NCI-H82 treated with DMSO at 0.1 percent for 48 hours (cell line): ENCODE data around the gene MUC4.
A peak's percentile ranks its signal among the peaks of the same experiment; 100 is the strongest.
"Not testable (repeated sequence)": the region's sequence is repeated elsewhere in the genome, so short reads cannot be mapped to it uniquely, and the experiment has no call there.

Source experiments
- DNase-seq: peaks from one replicate; lab custom pipeline; 2025; ENCODE audit not compliant: unreplicated experiment; lab: John Stamatoyannopoulos, UW

Gene MUC4

DNA sequence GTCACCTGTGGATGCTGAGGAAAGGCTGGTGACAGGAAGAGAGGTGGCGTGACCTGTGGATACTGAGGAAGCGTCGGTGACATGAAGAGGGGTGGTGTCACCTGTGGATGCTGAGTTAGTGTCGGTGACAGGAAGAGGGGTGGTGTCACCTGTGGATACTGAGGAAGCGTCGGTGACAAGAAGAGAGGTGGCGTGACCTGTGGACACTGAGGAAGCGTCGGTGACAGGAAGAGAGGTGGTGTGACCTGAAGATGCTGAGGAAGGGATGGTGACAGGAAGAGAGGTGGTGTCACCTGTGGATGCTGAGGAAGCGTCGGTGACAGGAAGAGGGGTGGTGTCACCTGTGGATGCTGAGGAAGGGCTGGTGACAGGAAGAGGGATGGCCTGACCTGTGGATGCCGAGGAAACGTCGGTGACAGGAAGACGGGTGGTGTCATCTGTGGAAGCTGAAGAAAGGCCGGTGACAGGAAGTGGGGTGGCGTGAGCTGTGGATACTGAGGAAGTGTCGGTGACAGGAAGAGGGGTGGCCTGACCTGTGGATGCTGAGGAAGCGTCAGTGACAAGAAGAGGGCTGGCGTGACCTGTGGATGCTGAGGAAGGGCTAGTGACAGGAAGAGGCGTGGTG is 25.8 kb downstream of the MUC4 start:
- not testable (repeated sequence) for DNase-seq

DNA sequence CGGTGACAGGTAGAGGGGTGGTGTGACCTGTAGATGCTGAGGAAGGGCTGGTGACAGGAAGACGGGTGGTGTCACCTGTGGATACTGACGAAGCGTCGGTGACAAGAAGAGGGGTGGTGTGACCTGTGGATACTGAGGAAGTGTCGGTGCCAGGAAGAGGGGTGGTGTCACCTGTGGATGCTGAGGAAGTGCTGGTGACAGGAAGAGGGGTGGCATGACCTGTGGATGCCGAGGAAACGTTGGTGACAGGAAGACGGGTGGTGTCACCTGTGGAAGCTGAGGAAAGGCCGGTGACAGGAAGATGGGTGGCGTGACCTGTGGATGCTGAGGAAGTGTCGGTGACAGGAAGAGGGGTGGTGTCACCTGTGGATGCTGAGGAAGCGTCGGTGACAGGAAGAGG is 27.7 kb downstream of the MUC4 start:
- not testable (repeated sequence) for DNase-seq

DNA sequence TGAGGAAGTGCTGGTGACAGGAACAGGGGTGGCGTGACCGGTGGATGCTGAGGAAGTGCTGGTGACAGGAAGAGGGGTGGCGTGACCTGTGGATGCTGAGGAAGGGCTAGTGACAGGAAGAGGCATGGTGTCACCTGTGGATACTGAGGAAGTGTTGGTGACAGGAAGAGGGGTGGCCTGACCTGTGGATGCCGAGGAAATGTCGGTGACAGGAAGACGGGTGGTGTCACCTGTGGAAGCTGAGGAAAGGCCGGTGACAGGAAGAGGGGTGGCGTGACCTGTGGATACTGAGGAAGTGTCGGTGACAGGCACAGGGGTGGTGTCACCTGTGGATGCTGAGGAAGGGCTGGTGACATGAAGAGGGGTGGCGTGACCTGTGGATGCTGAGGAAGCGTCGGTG is 30.5 kb downstream of the MUC4 start:
- DNase-seq = not testable (repeated sequence)

DNA sequence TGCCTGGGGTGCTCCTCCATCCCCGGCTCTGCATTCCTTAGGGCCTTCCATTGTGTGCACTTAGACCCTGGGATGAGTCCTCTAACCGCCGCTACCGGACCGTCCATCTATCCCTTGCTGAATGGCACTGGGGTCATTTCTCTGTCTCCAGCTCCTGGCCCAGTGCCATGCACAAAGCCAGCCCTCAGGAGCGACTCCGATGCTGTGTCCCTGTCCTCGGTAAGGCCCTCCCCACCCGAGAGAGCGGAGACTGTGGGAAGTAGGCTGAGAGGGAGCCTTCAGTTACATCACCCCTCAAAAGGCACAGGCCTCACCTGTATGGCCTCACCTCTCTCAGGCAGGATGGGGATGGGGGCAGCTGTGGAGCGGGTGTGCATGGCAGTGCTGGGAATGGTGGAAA is 33.8 kb downstream of the MUC4 start:
- DNase-seq = no peak

DNA sequence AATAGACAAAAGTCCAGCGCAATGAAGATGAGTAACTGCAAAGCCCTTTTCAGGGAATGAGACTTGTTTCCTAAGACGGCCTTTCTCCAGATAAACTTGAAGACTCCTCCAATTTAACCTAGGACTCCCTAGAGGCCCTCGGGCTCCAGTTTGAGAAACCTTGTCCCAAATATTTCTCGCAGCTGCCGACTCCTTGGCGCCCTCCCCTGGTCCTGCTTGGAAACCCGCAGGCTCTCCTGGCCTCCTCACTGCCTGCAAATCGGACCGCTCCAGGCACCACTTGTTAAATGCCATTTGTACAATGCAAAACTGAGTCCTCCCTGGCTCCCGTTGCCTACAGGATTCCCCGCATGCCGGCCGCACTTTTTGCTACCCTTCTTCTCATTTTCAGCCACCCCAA is 36.8 kb downstream of the MUC4 start:
- DNase-seq = peak; percentile 25

DNA sequence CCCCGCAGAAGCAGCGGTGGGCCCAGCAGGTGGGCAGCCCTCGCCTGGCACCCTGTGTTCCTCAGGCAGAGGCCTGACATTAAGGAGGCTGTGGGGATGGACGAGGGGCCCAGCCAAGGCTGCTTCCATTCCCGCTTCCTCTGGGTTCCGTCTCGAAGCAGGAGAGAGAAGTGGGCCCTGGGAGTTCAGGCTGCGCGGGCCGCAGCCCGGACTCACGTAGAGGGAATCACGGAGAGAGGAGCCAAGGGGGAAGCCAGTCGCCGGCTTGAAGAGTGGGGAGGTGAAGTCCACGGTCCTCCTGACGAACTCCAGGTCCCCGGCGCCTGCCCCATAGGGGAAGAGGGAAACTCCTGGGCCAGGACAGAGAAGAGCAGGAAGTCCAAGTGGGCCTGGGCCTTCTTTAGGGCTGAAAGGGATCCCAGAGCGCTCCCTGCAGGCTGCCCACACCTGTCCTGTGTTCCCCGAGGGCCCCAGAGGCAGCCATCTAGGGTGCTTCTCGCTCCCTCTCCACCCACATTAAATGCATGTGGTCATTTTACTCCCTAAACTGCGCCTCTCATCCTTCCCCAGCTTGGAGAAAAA is 37.7 kb downstream of the MUC4 start:
- DNase-seq = no peak

DNA sequence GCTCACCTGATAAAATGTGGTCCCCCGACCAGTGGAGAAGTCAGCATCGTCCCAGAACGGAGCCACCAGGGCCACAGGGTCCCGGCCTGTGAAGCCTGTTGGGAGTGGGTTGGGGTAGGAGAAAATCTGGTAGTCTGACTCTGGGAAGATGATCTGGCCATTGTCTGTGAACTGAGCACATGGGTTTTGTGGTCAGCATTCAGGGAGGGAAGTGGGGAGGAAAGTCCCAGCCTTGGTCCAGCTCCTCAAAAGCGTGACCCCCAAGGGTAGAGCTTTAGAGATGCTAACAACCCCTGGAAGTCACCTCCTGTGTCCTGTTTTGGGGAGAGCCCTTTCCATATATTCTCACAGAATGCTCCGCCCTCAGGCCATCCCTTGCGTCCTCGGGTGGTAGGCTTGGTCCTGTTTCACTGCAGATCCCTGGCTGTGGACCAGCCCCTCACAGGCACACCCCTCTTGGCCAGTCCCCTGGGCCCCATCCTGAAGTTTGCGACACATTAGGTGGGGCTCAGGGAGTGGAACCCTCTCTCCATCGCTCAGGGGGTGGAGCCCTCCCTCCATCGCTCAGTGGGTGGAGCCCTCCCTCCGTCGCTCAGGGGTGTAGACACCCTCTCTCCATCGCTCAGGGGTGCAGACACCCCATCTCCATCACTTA is 40.0 kb downstream of the MUC4 start:
- no peak for DNase-seq

DNA sequence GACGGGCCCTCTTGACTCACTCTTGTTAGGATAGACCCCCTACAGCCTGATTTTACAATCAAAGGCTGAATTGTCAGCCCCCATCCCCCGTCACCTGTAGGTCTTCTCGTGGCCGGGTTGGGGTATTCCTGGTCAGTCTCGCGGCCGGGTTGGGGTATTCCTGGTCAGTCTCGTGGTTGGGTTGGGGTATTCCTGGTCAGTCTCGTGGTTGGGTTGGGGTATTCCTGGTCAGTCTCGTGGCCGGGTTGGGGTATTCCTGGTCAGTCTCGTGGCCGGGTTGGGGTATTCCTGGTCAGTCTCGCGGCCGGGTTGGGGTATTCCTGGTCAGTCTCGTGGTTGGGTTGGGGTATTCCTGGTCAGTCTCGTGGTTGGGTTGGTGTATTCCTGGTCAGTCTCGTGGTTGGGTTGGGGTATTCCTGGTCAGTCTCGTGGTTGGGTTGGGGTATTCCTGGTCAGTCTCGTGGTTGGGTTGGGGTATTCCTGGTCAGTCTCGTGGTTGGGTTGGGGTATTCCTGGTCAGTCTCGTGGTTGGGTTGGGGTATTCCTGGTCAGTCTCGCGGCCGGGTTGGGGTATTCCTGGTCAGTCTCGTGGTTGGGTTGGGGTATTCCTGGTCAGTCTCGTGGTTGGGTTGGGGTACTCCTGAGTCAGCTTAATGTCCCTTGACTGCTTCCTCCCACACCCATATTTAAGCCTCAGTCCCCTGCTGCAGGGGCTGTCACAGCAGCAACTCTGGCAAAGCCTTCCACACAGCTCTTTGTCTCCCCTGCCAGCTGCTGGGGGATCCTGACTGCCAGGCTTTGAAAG is 40.7 kb downstream of the MUC4 start:
- not testable (repeated sequence) for DNase-seq

DNA sequence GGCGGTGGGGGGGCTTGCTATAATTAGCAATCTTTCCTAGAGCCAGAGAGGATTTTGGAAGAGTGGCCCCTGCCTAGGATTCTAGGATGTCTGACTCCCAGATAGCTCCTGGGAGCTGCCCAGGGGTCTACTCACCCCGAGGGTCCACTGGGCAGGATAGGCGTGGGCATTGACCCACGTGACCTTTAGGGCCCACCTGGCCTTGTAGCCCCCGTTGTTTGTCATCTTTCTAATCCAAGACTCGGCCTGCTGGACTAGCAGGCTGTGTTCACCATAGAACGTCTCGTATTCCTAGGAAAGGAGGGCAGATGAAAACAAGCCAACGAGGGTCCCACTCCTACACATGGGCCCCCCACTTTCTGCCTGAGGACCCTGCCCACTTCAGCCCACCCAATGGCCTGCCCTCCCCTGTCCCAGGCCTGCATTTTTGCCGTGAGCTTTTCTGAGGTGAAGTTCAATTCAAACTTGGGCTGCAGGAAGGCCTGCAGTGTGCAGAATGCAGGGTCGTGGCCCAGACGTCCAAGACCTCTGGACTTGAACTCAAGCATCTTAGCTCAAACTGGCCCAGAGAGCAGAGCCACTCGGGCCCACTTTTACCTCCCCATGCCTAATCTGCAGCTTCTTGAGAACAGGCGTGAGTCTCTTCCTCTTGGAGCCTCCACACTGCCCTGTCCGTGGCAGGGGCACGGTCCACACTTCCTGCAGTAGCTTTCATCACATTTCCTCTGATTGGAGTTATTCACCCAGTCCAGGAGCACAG is 41.5 kb downstream of the MUC4 start:
- no peak for DNase-seq

DNA sequence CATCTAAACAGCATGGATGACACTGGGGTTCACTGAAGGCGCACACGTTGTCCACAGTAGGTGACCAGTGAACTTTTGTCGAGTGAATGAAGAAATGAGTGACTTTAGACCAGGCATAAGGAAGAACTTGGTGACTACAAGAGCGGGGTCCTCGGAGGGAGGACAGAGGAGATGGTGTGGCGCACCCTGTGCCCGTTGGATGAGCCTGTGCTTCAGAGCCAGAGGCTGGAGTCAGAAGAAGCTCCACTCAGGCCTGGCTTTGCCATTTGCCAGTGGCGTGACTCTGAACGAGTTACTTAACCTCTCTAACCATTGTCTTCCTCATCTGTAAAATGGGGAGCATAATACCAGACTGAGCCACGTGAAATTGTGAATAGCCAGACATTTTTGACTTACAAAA is 42.2 kb downstream of the MUC4 start:
- no peak for DNase-seq

DNA sequence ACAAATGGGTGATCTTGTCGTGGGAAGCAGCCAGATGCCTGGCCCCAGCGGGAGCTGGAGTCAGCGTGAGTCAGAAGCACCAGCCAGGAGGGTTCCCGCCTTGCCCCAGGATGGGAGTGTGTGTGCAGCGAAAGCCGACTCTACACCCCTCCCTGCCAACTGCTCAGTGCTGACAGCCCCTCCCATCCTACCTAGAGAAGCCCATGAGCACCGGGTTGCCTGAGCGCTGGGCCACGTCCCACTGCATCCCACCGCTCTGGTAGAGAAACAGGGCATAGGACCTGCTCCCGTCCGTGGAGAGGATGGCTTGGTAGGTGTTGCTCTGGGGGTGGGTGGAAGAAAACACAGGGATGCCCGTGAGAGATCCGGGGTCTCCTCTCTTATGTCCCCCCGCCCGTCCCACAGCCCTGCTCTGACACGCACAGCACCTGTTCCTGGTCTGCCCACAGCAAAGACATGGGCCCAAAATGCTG is 42.9 kb downstream of the MUC4 start:
- no peak for DNase-seq

DNA sequence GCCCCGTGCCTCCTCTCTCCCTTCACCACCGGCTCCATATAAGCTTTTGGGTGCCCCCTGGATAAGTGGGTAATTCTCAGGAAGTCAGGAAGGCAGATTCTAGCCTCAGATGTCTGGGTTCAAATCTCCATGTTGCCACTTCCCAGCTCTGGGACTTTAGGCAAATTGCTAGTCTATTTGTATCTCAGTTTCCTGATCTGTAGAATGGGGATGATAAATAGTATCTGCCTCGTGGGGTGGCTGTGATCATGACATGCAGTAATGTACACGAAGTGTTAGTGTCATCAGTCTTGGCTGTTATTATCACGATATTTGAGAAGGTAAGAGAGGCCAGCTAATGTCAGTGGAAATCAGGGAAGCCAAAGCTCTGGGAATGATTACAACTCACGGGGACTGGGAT is 43.3 kb downstream of the MUC4 start:
- no peak for DNase-seq

DNA sequence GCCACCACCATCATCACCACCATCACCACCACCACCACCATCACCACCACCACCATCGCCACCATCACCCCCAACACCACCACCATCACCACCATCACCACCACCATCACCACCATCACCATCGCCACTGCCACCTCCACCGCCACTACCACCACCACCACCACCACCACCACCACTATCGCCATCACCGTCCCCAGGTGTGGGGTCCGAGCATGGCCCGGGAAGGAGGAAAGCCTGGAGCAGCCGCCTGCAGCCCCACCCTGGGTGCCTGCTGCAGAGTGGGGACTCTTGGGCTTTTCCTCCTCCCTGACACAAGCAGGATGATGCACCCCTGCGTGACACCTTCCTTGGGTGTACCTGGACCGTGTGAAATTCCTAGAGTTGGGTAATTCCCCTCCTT is 43.9 kb downstream of the MUC4 start:
- DNase-seq = no peak

DNA sequence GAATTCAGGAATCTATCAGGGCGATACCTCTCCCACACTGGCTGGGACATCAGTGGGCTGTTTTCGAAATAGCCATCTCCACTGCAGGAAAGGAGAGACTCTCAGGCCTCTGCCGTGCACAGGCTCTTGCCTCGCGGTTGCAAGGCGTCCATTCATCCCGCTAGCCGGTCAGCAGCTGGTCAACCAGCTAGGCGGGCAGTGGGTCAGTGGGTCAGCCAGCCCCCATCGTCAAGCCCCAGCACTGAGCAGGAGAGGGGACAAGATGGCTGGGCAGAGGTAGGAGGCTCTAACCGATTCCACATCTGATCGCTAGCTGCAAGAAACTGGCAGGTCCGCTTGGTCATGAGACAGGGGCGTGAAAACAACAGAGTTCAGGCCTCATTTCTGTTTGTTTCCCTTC is 45.1 kb downstream of the MUC4 start:
- DNase-seq = no peak

DNA sequence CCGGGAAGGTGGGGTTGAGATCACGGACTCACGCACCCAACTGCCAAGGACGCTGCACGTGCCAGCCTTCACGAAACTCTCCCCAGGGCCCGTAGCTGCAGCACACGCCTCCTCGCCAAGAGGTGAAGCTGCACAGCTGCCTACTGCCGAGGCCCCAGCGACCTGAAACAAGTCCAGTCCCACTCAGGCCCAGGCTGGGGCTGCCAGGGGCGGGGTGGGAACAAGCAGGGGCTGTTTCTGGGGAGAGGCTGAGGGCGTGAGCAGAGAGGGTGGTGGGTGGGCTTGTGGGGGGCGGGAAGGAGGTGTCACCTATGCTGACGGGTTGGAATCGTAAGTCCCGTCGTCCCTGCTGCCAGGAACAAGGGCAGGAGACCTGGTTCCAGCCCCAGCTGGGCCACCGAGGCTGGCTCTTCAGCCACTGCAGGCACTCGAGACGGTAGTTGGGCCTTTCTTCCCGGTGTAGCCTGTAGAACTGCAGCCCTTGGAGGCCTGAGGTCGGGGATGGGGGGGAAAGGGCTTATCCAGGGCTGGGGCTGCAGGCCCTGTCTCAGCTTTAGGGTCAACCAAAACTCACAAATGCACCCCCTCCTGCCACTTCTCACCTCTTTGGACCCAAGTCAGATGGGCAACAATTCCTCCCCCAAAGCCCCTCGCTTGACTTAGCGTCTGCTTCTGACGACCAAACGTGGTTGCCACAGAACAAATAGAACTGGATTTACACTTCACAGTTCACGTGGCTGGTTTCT is 46.6 kb downstream of the MUC4 start:
- DNase-seq = no peak

DNA sequence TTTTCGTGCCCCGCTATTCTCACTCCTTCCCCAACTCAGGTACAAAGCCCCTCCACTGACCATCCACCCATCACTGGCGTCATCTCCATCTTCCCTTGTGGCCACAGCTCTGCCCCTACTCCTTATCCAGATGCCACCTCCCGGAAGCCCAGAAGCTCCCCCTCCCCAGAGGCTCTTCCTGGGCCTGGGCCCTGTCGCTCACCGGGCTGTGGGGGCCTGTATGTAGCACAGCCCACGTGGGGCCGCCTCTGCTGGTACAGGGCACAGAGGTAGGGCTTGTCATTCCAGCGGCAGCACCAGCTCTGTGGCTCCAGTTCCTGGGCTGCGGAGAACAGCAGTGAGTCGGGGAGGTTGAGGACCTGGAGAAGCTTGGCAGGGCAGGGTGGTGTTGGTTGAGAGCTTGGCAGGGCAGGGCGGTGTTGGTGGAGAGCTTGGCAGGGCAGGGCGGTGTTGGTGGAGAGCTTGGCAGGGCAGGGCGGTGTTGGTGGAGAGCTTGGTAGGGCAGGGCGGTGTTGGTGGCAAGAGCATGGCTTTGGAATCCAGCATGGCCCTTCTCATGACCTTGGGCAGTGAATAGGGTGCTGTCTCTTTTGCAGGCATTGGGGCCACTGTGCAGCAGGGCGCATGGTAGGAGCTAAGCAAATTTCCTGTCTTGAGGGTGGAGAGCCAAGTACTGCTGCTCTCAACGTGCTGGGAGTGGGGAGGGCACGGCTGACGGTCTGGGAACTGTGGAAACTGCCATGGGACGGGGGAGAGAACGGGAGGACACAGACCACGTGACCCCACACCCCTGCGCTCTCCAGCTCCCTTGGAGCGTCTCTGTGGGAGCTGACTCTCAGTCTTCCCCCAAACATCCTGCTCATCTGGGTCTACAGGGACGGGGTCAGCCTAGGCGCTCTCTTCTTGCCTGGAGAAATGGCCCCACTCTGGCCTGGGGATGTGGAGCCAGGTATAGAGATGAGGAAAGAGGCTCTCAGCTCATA is 47.6 kb downstream of the MUC4 start:
- DNase-seq = no peak

DNA sequence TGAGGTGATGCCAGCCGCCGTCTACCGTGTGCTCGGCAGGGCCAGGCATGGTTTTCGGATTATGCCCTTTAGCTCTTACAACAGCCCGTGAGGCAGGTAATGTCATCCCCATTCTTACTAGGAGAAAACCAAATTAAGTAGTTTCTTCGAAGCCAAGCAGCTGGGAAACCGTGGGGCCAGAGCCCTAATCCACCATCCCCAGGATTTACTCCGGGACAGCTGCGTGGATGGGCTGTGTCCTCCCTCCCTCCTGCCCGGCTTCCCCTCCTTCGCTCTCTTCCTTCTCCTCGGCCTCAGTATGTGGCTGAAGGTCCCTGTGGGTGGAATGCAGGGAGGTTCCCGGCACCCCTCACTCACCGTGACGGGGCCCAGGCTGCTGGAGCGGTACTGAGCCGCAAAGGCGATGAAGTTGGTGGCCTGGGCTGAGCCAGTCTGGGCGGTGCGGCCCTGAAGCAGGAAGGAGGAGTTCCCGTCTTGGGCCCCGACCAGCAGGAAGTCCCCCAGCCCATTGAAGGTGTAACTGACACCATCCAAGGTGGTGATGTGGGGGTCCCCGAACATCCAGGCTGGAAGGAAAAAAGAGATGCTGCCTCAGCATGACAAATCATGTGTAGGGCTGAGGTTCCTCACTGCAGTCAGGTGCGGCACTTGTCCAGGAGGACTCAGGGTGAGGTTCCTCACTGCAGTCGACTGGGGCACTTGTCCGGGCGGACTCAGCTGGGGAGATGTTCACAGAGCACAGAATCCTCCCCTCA is 48.5 kb downstream of the MUC4 start:
- DNase-seq = no peak

DNA sequence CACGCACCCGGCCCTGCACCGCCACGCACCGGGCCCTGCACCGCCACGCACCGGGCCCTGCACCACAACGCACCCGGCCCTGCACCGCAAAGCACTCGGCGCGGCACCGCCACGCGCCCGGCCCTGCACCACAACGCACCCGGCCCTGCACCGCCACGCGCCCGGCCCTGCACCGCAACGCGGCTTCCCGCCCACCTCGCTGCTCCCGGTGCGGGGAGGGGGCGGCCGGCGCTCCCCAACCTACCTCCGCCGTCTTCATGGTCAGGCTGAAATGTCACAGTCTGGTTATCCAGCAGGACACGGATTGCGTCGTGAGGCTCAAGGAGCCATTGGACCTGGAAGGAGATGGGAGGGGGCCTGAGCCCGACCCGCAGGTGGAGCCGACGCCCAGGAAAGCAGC is 49.1 kb downstream of the MUC4 start:
- DNase-seq = no peak

DNA sequence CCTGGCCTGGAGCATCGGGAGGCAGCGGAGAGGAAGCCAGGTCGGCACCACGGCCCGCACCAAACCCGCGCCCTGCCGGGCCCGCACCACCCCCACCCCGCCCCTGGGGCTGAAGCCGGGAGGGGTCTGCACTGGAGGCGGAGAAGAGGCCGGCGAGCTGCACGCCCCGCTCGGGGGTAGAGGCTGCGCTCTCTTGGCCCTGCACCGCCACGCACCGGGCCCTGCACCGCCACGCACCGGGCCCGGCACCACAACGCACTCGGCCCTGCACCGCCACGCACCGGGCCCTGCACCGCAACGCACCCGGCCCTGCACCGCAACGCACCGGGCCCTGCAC is 49.5 kb downstream of the MUC4 start:
- no peak for DNase-seq
